ENCODE data around the gene BAZ2B.

DNA sequence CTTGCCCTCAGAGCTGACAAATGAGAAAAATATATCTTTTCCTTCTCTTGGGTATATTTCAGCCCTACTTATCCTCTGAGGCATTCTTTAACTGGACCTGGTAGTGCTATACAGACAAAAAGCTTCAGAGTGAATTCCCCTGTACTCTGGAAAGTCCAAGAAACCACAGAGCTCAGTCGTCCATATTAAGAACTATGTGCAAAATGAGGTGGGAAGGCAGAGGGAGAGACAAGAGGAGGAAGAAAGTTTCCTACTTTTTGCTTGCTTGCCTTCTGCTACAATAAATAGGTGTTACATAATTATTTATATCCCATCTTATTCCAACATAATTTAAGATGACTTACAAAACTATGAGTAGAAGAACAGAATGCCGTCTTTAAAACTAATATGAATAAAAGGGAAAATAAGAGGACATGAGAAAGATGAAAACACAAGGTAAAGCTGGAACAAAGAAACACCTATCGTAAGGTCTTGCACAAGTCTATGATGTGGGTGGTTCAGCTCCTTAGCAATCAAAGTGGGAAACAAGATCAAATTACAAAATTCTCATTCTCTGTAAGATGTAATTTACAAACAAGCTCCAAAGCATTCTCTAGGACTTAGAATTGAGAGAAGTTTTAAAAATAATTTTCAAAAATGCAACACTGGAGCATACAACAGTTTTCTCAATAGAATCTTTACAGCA is 97.9 kb downstream of the BAZ2B start:
- TF ChIP-seq, protein P1, sequence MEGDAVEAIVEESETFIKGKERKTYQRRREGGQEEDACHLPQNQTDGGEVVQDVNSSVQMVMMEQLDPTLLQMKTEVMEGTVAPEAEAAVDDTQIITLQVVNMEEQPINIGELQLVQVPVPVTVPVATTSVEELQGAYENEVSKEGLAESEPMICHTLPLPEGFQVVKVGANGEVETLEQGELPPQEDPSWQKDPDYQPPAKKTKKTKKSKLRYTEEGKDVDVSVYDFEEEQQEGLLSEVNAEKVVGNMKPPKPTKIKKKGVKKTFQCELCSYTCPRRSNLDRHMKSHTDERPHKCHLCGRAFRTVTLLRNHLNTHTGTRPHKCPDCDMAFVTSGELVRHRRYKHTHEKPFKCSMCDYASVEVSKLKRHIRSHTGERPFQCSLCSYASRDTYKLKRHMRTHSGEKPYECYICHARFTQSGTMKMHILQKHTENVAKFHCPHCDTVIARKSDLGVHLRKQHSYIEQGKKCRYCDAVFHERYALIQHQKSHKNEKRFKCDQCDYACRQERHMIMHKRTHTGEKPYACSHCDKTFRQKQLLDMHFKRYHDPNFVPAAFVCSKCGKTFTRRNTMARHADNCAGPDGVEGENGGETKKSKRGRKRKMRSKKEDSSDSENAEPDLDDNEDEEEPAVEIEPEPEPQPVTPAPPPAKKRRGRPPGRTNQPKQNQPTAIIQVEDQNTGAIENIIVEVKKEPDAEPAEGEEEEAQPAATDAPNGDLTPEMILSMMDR (conservative IDR thresholded peaks at IDR 0.05; ENCODE audit: low read length) = no peak
- no peak for TF ChIP-seq EZH2phosphoT487 (IDR thresholded peaks at IDR 0.05; ENCODE audit: borderline replicate concordance, low read depth, low read length)
